Muscle layer of duodenum (tissue), 2 donors: ENCODE results near the gene UBASH3B.
A peak's percentile ranks its signal among the peaks of the same experiment; 100 is the strongest.

ENCODE experiments used
- H3K27ac ChIP-seq: one replicate; pipeline ENCODE4 v1.7.0; 2013; ENCODE audit warnings: mild to moderate bottlenecking, low read length
- H3K27me3 ChIP-seq: one replicate; pipeline ENCODE4 v1.7.0; 2013; ENCODE audit warnings: low read depth, mild to moderate bottlenecking, control low read depth, low read length
- H3K36me3 ChIP-seq, 2 donors: one replicate each; pipeline ENCODE4 v1.7.0; 2013; ENCODE audit warnings: low read length in 2 of 2, control low read depth in 1 of 2, mild to moderate bottlenecking in 1 of 2; ENCODE audit not compliant: insufficient read depth in 2 of 2, control insufficient read depth in 1 of 2
- H3K4me1 ChIP-seq, 2 donors: one replicate each; pipeline ENCODE4 v1.7.0; 2013; ENCODE audit warnings: low read length in 2 of 2, mild to moderate bottlenecking in 2 of 2, control low read depth in 1 of 2, moderate library complexity in 1 of 2; ENCODE audit not compliant: insufficient read depth in 2 of 2, control insufficient read depth in 1 of 2
- H3K4me3 ChIP-seq, 2 donors: one replicate each; pipeline ENCODE4 v1.7.0; 2013; ENCODE audit warnings: low read length in 2 of 2, low read depth in 1 of 2, mild to moderate bottlenecking in 1 of 2
- H3K9me3 ChIP-seq, 2 donors: one replicate each; pipeline ENCODE4 v1.7.0; 2013; ENCODE audit warnings: low read length in 2 of 2, control low read depth in 1 of 2, mild to moderate bottlenecking in 1 of 2; ENCODE audit not compliant: control insufficient read depth in 1 of 2
- donor health status: healthy.

The UBASH3B gene

DNA sequence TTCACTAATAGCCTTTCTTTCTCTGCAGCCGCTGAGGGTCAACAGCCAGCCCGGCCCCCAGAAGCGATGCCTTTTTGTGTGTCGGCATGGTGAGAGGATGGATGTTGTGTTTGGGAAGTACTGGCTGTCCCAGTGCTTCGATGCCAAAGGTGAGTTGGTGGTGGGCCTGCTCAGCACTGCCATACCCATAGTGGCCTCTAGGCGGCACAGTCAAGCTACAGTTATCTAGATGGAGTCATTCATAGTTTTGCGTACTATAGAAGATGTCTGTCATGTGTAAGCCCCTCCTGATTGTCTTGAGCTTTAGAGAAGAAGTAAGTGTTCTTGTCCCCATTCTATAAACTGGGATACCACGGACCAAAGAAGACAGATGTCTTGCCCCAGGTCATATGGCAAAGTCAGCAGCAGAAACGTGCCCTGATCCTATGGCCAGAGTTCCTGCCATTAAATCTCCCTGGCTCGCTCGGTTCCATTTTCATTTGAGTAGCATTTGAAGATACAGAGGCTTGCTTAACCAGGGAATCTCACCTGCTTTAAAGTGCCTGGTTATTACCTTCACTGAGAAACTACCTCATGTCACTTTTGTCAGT is 140.7 kb downstream of the UBASH3B start:
- Histone ChIP-seq H3K27ac (no peak overlapping the region), H3K36me3 (peaks cover 17% of the 10 kb centered on the region in 2 donors), H3K4me1 (peaks cover 0 to 4% of the 10 kb centered on the region in 2 donors), H3K9me3 (no peaks in the 10 kb centered on the region), H3K27me3 (no peaks in the 10 kb centered on the region), H3K4me3 (no peak overlapping the region)

DNA sequence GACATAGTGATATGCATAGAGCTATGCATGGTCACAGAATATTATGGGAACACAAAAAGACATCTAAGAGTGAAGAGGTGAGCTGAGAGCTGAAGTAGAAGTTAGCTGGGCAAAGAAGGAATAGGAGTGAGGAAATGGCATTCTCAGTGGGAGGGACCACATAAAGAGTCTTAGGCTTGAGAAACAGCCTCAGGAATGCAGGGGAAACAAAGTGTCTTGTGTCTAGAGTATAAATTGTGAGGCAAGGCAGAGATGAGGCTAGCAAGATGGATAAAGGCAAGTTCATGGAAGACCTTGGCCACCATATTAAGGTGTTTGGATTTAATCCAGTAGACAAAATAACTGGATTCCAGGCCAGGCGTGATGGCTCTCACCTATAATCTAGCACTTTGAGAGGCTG is 142.1 kb downstream of the UBASH3B start:
- no peaks in the 10 kb centered on the region for H3K9me3 ChIP-seq
- H3K27ac ChIP-seq = no peak overlapping the region
- H3K27me3 ChIP-seq = no peaks in the 10 kb centered on the region
- H3K4me3 ChIP-seq = no peak overlapping the region
- peaks cover 0 to 4% of the 10 kb centered on the region in 2 donors for H3K4me1 ChIP-seq
- H3K36me3 ChIP-seq = peaks cover 17% of the 10 kb centered on the region in 2 donors

DNA sequence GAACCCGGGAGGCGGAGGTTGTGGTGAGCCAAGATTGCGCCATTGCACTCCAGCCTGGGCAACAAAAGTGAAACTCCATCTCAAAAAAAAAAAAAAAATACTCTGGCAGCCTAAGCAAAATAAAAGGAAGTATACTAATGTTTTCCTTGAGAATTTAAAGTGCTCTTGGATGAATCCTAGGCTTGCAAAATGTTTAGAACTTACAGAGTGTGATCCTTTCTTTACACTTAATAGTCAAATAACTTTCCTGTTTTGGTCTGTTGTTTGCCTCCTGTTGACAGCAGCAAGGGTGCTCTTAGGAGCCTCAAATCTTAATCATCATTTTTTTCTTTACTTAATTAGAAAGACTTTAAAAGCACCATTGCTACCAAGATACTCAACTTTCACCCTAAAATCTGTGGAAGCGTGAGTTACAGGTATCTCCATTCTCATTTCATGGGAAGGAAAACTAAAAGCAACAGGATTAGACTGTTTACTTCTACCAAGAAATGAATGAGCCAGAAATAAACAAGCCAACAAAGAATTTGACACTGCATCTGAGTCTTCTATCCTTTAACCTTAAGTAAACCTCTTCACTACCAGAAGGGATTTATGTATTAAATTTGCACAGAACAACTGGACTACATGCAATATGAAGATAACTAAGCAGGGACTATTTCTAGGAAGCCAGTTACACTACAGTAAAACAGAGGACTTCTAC is 144.0 kb downstream of the UBASH3B start:
- H3K27me3 ChIP-seq = no peaks in the 10 kb centered on the region
- peaks cover 17 to 24% of the 10 kb centered on the region in 2 donors for H3K36me3 ChIP-seq
- peaks cover 0 to 4% of the 10 kb centered on the region in 2 donors for H3K4me1 ChIP-seq
- H3K9me3 ChIP-seq = no peaks in the 10 kb centered on the region
- H3K4me3 ChIP-seq = no peak overlapping the region
- H3K27ac ChIP-seq = no peak overlapping the region

DNA sequence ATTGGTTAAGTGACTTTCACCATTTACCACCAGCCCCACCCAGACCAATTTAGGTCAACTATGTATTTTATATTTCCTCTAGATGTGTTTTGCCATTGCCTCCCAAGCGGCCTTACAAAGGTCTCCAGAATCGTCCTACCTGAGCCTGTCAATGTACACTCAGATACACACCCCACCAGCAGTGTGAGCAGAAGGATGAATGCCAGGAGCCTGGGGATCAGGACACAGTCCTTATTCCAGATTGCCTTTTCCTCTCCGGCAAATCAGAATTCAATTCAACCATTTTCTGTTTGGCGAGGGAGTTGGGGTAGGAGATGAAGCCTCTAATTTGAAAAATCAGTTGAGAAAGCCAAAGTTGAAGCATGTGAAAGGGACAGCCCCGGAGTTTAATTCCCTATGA is 147.4 kb downstream of the UBASH3B start:
- Histone ChIP-seq H3K27me3 (no peaks in the 10 kb centered on the region), H3K4me1 (peaks cover 0 to 4% of the 10 kb centered on the region in 2 donors), H3K36me3 (peaks cover 5 to 7% of the 10 kb centered on the region in 2 donors), H3K9me3 (no peaks in the 10 kb centered on the region), H3K27ac (no peak overlapping the region), H3K4me3 (no peak overlapping the region)

GRCh38 chr11:122803306-122803705 is 147.8 kb downstream of the UBASH3B start:
- Histone ChIP-seq H3K27ac (no peak overlapping the region), H3K36me3 (peaks cover 5 to 7% of the 10 kb centered on the region in 2 donors), H3K27me3 (no peaks in the 10 kb centered on the region), H3K4me1 (peaks cover 0 to 4% of the 10 kb centered on the region in 2 donors), H3K4me3 (no peak overlapping the region), H3K9me3 (no peaks in the 10 kb centered on the region)

- H3K27ac ChIP-seq = no peak overlapping the region
- peaks cover 0 to 4% of the 10 kb centered on the region in 2 donors for H3K4me1 ChIP-seq
- no peaks in the 10 kb centered on the region for H3K9me3 ChIP-seq
- H3K36me3 ChIP-seq = peaks cover 5 to 7% of the 10 kb centered on the region in 2 donors
- no peak overlapping the region for H3K4me3 ChIP-seq
- no peaks in the 10 kb centered on the region for H3K27me3 ChIP-seq
Observed at GRCh38 chr11:122803716-122804115, 148.2 kb downstream of the UBASH3B start.

DNA sequence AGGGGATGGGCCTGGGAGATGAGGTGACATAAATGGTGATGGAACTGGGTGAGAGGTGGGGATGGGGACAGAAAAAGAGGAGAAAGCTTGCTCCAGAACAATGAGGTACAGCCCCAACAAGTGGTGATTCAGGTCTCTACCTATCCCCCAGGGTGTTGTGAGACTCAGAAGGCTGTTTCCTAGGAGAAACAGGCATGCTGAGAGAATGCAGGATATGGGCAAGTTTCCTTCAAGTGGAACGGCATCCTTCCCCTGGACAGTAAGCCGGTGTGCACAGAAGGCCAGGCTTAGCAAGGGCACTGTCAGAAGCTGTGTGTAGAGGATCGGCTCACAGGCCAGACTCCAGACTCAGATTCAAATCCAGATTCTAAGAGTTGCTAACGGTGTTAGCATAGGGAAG is 148.6 kb downstream of the UBASH3B start:
- Histone ChIP-seq H3K27me3 (no peaks in the 10 kb centered on the region), H3K4me1 (peaks cover 0 to 4% of the 10 kb centered on the region in 2 donors), H3K36me3 (peaks cover 5 to 7% of the 10 kb centered on the region in 2 donors), H3K27ac (no peak overlapping the region), H3K9me3 (no peaks in the 10 kb centered on the region), H3K4me3 (no peak overlapping the region)

DNA sequence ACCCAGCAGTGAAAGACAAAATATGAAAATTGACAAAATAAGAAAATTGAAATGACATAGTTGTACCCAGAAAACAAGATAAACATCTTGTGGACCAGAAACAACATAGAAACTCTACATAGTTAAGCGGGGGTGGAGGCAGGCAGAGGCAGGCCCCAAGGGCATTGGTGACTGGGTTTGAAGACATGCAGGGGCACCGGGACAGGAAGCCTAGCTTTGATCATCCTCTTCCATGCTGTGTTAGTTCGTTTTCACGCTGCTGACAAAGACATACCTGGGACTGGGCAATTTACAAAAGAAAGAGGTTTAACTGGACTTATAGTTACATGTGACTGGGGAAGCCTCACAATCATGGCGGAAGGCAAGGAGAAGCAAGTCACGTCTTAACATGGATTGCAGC is 149.3 kb downstream of the UBASH3B start:
- no peak overlapping the region for H3K27ac ChIP-seq
- no peaks in the 10 kb centered on the region for H3K27me3 ChIP-seq
- H3K36me3 ChIP-seq = peaks cover 5 to 9% of the 10 kb centered on the region in 2 donors
- no peak overlapping the region for H3K4me3 ChIP-seq
- H3K4me1 ChIP-seq = peaks cover 0 to 2% of the 10 kb centered on the region in 2 donors
- no peaks in the 10 kb centered on the region for H3K9me3 ChIP-seq

- Histone ChIP-seq H3K4me3 (no peak overlapping the region), H3K4me1 (no peaks in the 10 kb centered on the region), H3K27me3 (no peaks in the 10 kb centered on the region), H3K9me3 (no peaks in the 10 kb centered on the region), H3K36me3 (peaks cover 0 to 13% of the 10 kb centered on the region in 2 donors), H3K27ac (peak overlapping the region; percentile 10)
Observed at GRCh38 chr11:122807731-122808477, 152.4 kb downstream of the UBASH3B start.

- H3K4me1 ChIP-seq = no peaks in the 10 kb centered on the region
- no peaks in the 10 kb centered on the region for H3K27me3 ChIP-seq
- no peak overlapping the region for H3K4me3 ChIP-seq
- H3K36me3 ChIP-seq = peaks cover 0 to 13% of the 10 kb centered on the region in 2 donors
- peak overlapping the region; percentile 10 for H3K27ac ChIP-seq
- no peaks in the 10 kb centered on the region for H3K9me3 ChIP-seq
Observed at GRCh38 chr11:122808478-122808869, 153.0 kb downstream of the UBASH3B start.

DNA sequence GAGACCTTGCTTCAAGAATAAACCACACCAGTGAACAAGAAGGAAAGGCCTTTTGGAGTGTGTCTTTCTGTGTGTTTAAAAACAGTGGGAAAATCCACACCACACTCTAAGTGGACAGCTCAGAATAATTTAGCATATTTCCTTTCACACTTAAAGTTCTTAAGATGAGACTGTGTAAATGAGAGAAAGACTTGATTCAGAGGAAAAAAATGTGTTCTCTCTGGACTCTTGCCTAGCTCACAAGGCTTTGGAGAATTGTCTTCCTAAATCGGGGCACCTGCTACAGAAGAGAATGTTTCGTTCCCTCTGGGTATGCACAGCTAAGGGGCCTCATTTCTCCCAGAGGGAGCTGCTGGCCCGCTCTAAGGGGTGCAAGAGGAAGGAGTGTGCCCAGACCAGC is 154.3 kb downstream of the UBASH3B start:
- Histone ChIP-seq H3K27ac (no peak overlapping the region), H3K4me3 (no peak overlapping the region), H3K9me3 (no peaks in the 10 kb centered on the region), H3K36me3 (peaks cover 0 to 6% of the 10 kb centered on the region in 2 donors), H3K27me3 (no peaks in the 10 kb centered on the region), H3K4me1 (no peaks in the 10 kb centered on the region)
